ENCODE results near the gene USP25.

USP25 gene

GRCh38 chr21:15820327-15820726 lies 90.5 kb downstream of the USP25 start:
- no peak for DNase-seq (ENCODE audit: low read depth)

- no peak for DNase-seq (ENCODE audit: low read depth)
Observed at GRCh38 chr21:15820852-15821379, 91.1 kb downstream of the USP25 start.

- no peak for DNase-seq (ENCODE audit: low read depth)
Observed at GRCh38 chr21:15823486-15824150, 93.8 kb downstream of the USP25 start.

GRCh38 chr21:15825700-15826099 lies 95.9 kb downstream of the USP25 start:
- no peak for DNase-seq (ENCODE audit: low read depth)

- DNase-seq (ENCODE audit: low read depth) = peak; percentile 5
Observed at GRCh38 chr21:15826147-15826780, 96.5 kb downstream of the USP25 start.

DNA sequence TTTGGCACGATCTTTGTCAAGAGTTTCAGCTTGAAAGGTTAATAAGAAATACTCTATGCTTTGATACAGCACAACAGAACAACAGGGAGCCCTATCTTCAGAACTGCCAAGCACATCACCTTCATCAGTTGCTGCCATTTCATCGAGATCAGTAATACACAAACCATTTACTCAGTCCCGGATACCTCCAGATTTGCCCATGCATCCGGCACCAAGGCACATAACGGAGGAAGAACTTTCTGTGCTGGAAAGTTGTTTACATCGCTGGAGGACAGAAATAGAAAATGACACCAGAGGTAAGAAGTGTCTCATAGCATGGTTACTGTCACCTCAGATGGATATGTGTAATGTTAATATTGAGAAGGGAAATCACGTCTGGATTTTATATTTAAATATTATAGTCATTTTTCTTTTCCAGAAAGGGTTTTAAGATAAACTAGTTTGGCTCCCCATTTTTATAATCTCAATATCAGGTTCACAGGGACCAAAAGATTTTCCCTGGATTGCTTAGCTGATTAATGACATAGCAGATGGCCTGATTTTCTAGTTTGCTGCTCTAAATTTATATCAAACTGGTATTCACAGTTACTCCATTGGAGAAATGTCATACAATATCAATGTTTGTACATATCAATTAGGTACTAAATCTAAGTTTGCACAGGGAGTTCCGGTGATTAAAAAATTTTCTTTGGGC lies 97.3 kb downstream of the USP25 start:
- DNase-seq (ENCODE audit: low read depth) = no peak

DNA sequence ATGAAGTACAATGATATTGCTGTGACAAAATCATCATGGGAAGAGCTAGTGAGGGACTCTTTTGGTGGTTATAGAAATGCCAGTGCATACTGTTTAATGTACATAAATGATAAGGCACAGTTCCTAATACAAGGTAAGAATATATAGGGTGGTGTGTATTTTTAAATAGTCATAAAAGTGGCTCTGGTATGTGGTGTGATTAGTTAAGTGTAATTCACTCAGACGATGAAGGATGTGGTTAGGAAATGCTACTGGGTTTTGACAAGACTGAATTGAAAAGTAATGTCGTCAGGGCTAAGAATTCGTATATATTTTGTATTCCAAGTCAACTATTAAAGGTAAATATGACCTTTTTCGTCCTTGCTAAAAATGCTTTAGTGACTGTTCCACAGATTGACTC lies 101.7 kb downstream of the USP25 start:
- no peak for DNase-seq (ENCODE audit: low read depth)

- DNase-seq (ENCODE audit: low read depth) = no peak
Observed at GRCh38 chr21:15837645-15838044, 107.9 kb downstream of the USP25 start.

DNA sequence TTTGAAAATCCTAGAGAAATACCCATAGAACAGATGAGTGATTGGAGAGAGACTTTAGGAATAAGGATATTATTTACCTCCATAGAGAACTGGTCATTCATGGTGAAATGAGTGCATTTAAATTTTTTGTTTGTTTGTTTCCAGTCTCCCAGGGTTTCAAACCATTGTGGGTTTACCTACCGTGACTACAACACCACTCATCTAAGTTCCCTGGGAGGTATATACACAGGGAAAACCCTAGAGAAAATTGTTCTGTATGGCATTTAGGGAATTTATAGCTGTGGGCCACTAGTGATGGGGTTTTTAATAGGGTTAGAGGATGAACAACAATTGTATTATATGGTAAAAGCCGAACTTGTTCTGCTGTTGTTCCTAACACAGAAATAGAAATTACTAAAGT lies 109.2 kb downstream of the USP25 start:
- no peak for DNase-seq (ENCODE audit: low read depth)

DNA sequence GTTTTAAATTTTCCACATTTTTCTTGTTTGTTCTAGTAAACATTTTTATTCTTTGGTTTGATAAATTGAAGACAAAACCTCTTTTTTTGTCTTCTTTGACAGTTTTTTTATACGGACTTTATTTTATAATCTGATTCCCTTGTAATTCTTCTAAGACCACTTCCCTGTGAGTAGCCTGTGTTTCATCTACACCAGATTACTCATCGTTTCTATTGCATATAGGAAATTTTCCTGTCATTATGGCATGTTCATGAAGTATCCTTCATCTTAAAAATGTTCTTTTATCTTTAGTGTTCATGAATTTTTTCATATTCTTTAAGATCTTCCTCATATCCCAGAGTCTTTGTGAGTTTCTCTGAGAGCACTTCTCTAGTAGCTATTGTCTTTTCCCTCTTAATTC lies 109.8 kb downstream of the USP25 start:
- no peak for DNase-seq (ENCODE audit: low read depth)

- DNase-seq (ENCODE audit: low read depth) = no peak
Observed at GRCh38 chr21:15840406-15840805, 110.6 kb downstream of the USP25 start.

DNA sequence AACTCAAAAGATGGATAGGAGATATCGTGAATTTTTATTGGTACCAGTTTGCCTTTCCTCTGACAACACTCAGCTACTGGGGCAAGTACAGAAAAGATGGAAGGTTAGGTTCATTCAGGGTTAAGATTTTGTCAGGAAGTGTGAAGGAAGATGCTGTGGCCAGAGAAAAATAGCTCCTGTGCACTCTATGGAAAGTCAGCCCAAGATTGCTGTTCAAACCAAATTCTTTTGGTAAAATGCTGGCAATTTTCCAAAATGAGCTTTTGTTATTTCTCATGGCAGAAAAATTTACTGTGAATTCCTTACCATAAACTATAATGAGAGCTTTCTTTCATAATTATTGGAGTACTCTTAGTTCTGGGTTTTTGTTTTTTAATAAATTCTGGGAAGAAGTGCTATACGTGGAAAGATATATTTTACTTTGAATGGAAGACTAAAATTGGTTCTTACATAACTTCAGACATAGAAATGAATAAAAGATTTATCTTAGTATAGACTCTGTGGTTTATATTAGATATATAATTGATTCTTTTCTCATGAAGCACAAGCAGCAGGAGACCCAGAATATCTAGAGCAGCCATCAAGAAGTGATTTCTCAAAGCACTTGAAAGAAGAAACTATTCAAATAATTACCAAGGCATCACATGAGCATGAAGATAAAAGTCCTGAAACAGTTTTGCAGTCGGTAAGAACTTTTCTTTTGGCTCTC lies 112.2 kb downstream of the USP25 start:
- no peak for DNase-seq (ENCODE audit: low read depth)

GRCh38 chr21:15842565-15842880 lies 112.7 kb downstream of the USP25 start:
- no peak for DNase-seq (ENCODE audit: low read depth)

DNA sequence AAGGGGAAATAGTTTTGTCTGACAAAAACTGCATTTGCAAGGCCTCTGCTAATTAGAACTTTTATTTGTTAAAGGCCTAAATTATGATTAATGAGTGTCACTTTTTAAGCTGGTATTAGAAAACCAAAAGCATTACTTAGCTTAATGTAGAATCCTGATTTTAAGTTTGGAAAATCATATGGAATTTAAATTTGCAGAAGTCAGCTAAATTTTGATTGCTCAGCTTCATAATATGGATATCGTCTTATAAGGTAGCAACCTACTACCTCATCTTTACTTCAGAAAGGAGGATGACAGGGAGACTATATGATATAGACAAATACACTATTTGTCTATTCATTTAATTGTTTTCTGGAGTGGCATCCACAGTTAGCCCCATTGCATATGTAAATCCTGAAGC lies 114.0 kb downstream of the USP25 start:
- no peak for DNase-seq (ENCODE audit: low read depth)

- no peak for DNase-seq (ENCODE audit: low read depth)
Observed at GRCh38 chr21:15848634-15849560, 119.1 kb downstream of the USP25 start.

- DNase-seq (ENCODE audit: low read depth) = no peak
Observed at GRCh38 chr21:15849927-15850326, 120.1 kb downstream of the USP25 start.

- DNase-seq (ENCODE audit: low read depth) = no peak
Observed at GRCh38 chr21:15850645-15851044, 120.9 kb downstream of the USP25 start.

DNA sequence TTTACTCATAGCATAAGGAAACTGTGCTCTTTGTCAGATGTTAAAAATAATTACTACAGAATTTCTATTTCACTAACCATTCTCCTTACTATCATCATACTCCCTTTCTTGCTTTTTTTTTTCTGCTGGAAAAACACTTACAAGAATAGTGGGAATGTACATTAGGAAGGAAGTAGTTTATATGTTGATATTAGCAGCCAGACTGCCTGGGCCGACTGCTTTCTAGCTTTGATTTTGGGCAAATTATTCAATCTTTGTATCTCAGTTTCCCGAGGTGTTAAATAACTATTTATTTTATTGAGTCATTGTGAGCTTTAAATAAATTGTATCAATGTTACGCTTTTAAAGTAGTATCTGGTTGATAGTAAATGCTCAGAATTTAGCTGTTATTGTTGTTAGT lies 122.4 kb downstream of the USP25 start:
- DNase-seq (ENCODE audit: low read depth) = no peak

DNA sequence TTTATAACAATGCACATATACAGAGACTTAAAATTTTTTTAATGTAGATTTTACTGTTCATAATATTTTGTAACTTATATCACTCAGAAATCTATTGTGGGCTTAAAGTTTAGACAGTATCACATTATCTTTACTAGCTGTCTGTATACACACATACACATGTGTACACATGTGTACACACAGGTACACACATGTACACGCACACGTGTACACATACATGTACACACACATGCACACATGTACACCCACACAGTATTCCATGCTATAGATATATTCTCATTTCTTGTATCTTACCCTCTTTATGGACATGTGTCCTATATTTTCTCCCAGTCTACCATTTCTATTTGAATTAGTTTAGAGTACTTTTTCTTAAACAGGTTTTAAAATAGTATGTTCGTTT lies 123.3 kb downstream of the USP25 start:
- DNase-seq (ENCODE audit: low read depth) = no peak

DNA sequence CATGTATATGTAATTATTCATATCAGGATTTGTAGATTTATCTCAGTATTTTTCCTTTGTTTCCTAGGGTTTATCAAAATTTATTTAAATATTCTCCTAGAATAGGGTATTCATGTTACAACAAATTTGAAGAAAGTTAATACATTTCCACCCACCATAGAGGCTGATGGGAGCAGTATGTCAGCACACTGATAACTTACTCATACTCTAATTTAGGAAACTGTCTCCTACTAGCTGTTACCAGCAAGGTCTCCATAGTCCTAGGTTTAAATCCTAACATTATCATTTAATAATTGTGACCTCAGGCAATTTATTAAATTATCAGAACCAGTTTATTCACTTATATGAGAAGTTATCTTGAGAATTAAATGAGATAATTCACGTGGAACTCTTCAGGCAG lies 127.0 kb downstream of the USP25 start:
- no peak for DNase-seq (ENCODE audit: low read depth)

DNA sequence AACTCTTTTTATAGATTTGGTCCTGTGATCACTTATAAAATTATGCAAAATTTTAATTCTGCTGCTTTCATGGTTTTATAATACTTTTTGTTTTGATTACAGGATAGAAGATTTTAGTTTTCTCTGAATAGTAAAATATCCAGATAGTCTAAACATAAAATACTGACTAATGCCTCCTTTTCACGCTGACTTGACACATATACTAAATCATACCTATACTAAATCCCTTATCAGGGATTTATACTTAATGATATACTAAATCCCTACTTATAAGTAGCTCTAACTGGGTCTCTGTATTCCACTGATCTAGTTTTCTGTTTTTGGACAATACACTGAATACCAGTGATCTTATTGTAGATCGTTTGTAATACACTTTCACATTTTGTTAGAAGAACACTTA lies 128.0 kb downstream of the USP25 start:
- DNase-seq (ENCODE audit: low read depth) = no peak

- DNase-seq (ENCODE audit: low read depth) = no peak
Observed at GRCh38 chr21:15860541-15860940, 130.8 kb downstream of the USP25 start.

Measured in activated T-cell treated with anti-CD3 and anti-CD28 coated beads for 24 hours (primary cell).